Measurements from ENCODE around the gene ACP7.
"Not testable (repeated sequence)": the region's sequence is repeated elsewhere in the genome, so short reads cannot be mapped to it uniquely, and the experiment has no call there.

The ACP7 gene

DNA sequence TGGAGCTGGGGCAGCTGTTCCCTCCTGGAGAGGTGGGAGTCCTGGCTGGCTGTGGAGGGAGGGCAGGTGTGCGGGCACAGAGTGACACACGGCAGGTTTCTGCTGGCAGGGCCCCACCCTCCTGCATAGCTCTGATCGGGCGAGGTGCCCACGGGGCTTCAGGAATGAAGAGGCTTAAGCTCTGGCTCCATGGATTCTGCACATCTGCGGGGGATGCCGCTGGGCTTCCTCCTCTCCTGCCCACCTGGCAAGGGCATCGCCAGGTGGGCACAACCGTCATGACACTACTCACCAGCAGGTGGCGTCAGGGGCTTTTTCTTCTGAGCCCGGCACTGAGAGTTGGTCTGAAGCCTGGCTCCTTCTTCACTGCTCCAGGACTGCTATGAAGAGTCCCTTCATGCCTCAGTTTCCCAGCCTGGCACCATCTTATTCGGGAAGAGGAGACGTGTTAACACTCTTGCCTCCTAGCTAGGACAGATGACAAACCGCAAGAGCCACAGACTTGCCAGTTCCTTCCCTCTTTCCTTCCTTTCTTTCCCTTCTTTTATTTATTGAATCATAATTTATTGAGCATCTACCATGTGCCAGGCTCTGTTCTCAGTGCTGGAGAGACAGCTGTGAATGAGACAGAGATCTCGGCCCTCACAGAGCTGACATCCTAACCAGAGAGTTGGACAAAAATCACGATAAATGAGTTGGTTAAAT lies 26.2 kb downstream of the ACP7 start:
- peak in 1 of 2 experiments; percentile 58 for DNase-seq

DNA sequence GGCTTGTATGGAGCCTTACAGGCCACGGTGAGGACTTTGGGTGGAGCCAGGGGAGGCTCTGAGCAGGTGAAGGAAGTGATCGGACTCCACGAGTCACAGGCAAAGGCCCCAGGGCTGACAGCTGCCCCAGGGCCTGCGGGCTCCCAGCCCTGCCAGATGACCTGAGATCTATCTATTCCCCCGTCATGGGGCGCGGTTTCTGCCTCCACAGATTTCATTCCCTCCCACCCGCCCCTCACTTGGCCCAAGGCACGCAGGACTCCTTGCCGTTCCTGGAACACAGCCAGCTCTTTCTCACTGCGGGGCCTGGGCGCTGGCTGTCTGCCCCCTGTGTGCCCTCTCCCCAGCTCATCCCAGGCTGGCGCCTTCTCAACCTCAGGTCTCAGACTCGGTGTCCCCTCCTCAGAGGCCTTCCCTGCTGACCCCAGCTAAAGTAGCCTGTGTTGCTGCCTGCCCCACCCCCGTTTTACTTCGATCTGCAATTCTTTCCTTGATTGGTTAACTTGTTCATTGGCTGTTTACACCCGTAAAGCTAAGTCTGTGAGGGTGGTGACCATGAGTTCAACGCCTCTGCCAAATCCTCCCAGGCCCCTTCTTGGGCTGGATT lies 27.5 kb downstream of the ACP7 start:
- DNase-seq, result no peak

DNA sequence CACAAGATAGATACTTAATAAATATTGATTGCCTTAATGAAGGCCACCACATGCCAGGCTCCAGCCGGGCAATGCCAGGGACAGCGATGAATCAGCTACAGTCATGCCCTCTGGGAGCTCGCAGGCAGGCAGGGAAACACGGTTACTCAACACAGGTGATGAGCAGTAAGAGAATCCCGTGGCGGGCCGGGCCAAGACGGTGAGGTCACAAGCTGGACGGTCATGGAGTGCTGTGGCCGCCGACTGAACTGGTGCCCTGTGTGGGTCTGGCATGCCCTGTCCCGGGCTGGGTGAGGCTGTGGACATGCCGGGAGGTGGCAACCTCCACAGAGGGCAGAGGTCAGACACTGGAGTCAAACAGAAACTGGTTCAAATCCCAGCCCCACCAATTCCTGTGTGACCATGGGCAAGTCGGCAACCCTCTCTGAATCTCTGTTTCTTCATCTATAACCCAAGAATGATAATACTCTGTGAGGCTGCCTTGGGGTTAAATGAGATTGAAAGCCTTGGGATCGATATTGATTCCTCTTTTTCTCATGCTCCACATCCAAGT lies 28.2 kb downstream of the ACP7 start:
- no peak for DNase-seq

DNA sequence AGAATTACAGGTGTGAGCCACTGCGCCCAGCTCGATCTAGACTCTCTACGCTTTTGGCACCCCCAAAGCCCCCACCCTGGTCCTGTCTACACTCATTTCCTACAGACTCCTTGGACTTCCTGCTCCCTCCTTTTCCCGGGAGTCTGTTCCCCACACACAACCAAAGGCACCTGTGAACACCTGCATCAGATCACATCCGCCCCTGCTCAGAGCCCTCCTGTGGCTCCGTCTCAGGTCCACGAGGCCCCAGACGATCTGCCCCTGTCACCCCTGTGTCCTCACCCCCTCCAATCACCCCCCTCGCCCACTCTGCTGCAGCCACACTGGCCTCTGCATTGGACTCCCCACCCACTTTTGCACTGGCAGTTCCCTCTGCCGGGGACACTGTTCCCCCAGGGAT lies 29.0 kb downstream of the ACP7 start:
- DNase-seq, result no peak

DNA sequence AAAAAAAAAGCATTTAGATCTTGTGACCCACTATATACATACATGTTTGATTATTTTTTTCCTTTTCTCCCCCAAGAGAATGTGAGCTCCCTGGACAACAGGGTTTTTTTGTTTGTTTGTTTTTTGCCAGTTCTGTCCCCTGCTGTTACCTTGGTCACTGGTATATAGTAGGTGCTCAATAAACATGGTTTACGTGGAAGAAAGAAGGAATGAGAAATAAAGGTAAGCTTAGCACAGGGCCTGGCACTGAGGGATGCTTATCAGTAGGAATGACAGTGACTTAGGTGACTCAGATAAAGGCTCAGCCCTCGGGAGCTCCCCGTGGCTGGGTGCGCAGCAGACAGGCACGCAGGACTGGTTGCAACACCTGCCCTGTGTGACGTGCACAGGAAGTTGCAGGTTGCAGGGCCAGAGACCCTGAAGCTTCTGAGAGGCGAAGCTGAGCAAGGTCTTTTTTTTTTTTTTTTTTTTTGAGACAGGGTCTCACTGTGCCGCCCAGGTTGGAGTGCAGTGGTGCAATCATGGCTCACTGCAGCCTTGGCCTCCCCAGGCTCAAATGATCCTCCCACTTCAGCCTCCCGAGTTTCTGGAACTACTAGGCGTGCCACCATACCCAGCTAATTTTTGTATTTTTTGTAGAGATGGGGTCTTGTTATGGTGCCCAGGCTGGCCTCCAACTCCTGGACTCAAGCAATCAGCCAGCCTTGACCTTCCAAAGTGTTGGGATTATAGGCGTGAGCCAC lies 31.1 kb downstream of the ACP7 start:
- DNase-seq, result no peak

DNA sequence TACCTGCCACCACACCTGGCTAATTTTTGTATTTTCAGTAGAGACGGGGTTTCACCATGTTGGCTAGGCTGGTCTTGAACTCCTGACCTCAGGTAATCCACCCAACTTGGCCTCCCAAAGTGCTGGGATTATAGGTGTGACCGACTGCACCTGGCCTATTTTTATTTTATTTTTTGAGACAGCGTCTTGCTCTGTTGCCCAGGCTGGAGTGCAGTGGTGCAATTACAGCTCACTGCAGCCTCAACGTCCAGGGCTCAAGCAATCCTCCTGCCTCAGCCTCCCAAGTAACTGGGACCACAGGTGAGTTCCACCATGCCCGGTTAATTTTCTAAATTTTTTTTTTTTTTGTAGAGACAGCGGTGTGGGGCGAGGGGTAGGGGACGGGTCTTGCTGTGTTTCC lies 32.9 kb downstream of the ACP7 start:
- not testable (repeated sequence) for DNase-seq

DNA sequence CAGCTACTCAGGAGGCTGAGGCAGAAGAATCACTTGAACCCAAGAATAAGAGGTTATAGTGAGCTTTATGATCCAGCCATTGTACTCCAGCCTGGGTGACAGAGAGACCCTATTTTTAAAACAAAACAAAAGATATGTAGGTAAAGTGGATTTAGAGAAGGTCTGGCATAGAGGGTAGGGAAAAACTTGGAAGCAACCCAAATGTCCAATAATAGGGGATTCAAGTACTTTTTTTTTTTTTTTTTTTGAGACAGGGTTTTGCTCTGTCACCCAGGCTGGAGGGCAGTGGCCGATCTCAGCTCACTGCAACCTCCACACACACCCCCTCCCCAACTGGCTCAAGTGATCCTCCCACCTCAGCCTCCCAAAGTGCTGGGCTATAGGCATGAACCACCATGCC lies 35.7 kb downstream of the ACP7 start:
- DNase-seq, result no peak

DNA sequence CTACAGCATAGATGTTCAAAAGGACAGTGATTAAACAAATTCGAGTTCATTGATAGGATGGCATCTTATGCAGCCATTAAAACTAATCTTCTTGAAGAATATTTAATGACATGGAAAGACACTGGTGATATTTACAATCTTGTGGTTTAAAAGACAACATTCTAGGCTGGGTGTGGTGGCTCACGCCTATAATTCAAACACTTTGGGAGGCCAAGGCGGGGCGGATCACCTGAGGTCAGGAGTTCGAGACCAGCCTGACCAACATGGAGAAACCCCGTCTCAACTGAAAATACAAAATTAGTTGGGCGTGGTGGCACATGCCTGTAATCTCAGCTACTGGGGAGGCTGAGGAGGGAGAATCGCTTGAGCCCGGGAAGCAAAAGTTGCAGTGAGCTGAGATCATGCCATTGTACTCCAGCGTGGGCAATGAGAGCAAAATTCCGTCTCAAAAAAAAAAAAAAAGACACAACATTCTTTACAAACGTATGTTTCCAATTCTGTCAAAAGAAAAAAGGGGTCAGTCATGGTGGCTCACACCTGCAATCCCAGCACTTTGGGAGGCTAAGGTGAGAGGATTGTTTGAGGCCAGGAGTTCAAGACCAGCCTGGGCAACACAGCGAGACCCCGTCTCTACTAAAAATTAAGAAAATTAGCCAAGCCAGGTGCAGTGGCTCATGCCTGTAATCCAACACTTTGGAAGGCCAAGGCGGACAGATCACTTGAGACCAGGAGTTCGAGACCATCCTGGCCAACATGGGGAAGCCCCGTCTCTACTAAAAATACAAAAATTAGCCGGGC lies 39.0 kb downstream of the ACP7 start:
- DNase-seq, result no peak

DNA sequence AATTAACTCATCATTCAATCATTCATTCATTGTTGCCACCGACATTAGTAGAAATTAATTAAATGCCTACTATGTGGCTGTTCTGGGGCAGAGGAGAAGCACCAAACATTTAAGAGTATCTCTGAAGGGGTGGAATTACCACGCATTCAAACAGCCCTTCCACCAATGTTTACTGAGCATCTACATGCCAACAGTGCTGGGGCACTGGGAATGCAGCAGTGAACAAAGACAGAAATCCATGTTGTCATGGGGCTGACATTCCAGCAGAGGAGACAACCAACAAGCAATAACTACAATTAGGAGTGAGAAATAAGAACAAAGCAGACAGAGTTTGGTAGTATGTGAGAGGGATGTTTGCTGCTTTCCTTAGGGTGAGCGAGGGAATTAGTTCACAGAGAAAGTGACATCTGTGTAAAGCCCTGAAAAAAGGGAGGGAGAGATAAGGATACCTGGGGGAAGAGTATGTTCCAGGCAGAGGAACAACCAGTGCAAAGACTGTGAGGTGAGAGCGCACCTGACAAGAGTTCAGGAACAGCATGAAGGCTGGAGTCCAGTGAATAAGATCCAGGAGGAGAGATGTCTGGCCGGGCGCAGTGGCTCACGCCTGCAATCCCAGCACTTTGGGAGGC lies 40.1 kb downstream of the ACP7 start:
- no peak for DNase-seq

DNA sequence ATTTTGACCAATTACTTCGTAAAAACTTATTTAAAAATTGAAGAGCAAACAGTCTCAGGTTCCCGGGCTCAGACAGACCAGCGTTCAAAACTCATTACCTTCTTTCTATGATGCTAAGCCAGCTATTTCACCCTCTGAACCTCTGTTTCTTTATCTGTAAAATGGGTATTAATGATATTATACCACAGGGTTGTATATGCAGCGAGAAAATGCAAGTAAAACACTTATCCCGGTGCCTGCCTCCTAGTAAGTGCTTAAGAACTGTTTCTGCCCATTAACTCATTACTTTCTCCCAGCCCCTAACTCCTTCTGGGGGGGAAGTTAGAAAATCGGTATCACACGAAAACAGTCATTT lies 41.0 kb downstream of the ACP7 start:
- no peak for DNase-seq

DNA sequence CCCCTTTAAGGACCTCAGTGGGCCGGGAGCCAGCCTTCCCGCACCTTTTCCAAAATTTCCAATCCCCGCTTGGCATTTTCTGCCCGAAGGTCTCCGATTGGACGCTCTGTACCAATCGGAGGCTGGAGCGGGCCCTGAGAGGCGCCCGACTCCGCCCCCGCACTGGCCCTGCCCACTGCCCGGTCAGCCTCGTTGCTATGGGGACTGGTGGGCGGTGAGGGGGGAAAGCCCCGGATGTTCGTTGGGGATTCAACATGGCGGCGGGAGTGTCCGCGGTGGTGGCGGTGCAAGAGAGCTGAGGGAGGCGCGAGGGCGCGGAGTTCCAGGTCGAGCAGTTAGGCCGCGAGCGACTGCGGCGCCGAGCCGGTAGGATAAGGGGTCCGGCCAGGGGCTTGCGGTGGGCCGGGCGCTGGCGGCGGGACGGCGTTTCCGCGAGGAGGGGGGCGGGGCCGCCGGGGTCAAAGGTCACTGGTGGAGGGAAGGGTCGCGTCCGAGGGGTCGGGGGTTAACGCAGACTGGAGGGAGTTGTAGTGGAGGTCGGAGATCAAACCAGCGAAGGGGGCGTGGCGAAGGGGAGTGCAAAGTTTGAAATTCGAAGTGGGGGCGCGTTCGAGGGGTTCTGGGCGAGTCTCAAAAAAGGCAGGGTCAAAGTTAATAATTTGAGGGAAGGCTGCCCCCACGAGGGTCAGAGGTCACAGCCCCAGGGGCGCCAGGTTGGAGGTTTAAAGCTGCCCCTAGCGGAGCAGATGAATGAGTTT lies 41.6 kb downstream of the ACP7 start, which contains the start of gene PAK4:
Gene PAK4 (plus strand): TSS at position 233 of the 758 bp plus-strand sequence. CDS start 43,768 bp downstream, outside the sequence.
- peak; percentile 97 to 99 for DNase-seq

DNA sequence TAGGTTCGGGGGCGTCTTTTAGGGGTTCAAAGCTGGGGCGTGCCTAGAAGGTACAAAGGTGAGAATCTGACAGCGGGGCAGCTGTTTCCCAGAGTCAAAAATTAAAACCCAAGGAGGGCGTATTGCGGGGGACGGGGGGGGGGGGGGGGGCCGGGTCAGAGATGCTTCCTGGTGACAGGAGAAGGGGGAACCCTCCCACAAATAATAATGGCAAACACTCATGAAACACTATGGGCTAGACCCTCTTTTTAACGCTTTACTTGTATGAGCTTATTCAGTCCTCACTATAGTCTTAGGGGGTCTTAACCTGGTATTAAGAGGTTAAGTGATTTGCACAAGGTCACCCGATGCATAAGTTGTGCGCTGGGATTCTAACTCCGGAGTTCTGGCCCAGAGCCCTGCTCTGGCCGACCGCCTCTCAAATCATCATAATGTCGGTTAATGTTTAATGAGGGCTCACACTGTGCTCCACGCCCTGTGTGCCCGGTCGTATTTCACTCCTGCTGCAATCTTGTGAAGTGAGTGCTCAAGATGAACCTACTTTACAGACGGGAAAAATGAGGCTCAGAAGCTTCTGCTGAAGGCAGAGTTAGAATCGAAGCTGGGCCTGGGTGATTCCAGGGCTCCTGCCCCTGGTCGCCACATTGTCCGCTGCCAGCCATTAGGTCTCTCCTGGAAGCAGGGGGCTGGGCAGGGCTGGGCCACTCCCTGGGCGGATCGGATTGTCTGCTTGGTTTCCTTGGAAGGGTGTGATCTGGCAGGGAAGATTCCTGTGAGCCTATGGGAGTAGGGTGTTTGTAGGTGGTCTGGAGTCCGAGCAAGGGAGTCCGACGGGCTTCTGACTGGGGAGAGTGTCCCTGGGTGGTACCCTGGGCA lies 42.4 kb downstream of the ACP7 start:
- DNase-seq, result peak in 1 of 2 experiments; percentile 34

DNA sequence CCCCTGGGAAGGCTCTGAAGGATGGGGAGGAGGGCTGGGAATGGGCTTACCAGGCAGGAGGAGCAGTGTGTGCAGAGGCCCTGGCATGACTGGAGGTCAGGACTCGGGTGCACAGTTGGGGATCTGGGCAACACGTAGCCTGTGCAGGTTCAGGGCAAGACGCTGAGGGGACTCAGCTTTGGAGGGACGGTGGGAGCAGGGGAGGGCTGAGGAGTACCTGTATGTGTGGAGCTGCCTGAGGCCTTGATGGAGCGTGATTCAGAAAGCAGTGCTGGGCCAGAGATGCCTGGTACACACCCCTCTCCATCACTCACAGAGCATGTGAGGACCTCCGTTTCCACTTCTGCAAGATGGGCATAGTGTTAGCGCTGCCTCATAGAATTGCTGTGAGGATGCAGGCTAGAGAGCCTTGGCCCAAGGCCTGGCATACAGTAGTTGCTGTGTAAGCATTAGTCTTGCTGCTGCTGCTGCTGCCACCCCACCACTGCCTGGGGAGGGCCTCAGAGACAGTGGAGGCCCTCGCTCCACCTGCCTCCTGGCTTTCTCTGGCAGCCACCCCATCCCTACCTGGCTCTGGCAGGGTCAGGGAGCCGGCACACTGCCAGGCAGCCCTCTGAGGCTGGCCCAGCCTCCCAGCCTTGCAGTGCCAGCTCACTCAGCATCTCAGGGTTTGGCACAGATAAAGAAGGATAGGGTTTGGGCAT lies 43.8 kb downstream of the ACP7 start:
- peak in 1 of 2 experiments; percentile 26 for DNase-seq

DNA sequence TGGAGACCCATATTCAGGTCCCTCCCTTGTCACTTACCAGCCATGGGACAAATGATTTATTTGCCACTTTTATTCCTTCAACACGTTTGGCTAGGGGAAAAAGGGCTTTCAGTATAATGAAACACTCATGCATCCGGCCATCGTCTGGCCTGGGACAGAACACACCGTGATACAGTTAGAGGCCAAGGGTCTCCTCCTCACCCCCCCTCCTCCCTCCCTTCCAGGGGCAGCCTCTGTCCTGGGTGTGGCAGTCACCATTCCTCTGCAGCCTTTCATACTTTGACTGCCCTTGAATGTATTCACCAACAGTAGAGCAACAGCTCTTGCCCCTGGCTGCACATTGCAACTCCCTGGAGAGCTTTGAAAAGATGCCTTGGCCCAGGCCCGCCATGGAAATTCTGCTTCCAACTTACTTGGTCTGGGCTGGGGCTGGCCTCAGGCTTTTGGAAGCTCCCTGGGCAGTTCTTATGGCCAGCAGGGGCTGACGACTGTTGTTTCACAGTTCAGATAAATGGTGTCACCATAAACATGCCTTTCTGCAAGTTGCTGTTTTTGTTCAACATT lies 44.4 kb downstream of the ACP7 start:
- DNase-seq, result peak in 1 of 2 experiments; percentile 6

DNA sequence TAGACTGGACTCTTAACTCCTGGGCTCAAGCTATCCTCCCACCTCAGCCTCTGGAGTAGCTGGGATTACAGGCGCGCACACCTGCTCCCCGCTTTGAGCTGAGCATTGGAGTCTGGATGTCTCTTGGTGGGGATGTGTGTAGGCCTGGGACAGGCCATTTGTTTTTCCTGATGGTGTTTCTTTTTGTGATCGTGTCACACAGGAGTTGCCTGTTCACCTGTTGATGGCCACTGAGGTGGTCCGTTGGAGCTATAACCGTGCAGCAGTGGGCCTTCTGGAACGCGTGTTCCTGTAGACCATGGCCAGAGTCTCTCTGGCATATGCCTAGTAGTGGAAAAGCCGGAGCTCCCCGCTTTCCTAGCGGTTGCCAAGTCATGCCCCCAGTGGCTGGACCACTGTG lies 44.9 kb downstream of the ACP7 start:
- no peak for DNase-seq

DNA sequence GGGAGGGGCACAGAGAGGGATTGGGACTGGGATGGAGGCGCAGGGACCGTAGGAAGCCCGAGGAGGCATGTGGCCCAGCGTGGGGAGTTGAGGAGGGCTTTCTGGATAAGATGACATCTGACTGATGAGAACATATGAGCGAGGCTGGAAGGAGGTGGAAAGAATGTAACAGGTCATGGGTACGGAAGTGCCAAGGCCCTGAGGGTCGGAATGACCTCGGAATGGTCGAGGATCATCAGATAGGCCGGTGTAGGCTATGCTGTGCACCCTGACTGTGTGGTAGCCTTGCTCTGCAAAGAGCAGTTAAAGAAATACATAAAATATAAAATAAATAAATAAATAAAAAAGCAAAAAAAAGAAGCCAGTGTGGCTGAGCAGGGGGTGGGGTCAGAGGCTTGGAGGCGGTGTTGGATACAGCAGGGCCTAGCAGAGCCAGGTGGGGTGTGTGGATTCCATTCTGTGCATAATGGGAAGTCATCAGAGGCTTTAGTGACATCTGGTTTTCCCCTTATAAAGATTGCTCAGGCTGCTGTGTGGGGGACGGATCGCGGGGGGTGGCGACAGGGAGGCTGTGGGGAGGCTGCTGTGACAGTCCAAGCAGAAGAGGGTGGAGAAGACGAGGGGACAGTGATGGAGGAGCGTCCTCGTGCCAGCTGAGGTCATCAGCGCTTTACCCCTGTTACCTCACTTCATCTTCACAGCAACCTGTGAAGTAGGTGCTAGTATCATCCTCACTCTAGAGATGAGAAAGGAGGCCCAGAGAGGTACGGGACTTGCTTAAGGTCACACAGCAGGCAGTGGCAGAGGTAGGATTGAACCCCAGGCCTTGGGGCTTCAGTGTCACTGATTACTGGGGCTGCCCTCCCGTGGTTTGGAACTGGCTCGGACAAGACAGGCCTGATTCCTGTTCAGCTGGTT lies 46.4 kb downstream of the ACP7 start:
- DNase-seq, result no peak

DNA sequence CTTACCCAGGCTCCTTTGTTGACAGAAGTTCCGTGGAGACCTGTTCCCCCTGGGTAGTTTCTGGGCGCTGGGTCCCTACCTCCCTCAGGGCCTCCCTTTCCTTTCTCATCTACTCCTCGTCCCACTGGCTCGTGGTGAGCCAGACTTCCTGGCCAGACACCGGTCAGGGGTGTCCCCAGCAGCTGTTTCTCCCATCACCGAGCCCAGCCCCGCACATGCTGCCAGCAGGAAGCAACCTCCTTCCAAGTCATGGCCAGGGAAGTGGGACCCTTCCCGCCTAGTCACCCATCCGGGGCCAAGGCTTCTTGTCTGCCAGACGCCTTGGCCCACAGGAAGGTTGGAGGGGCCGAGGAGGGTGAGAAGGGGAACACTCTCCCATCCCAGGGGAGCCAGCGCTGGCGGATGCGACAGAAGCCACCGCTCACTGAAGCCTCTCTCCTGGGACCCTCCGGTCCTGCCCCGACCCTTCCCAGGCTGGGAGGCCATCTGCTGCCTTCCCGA lies 47.1 kb downstream of the ACP7 start:
- peak in 1 of 2 experiments; percentile 36 for DNase-seq

DNA sequence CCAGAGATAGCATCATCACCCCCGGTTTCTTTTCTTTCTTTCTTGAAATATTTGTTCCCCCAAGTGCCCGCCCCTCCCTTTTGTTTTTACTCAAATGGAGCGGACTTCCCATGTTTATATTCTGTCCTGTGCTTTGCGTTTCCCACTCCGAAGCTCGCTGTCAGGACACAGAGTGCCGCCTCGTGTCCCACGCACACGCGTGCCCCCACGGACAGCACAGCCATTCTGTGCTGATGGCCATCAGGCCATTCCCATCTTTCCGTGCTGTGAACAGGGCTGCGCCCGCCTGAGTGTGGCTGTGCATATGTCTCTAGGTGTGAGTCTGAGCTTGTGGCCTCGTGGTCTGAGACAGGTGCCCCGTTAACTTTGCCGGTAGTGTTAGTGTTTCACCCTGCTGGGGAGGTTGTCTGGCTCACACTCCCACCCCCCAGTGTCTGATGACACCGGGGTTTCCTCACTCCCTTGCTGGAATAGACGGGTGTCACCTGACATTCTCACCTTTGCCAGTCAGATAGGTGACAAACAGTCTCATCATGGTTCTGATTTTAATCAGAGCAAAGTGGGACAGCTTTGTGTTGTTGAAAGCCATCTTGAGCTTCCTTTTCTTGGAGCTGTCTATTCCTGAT lies 48.3 kb downstream of the ACP7 start:
- DNase-seq, result no peak

Data from NCI-H446 (cell line).